Left forelimb (tissue), 1 donor: ENCODE measurements around the gene LBX2.

Experiments
- DNase-seq: peaks from one replicate; pipeline ENCODE4 v3.0.0-alpha.2; 2018; ENCODE audit warnings: low spot score

LBX2 gene

GRCh38 chr2:74499267-74499939 is at the start of gene LBX2:
LBX2 (minus strand) TSS chr2:74499603; CDS start chr2:74499537, 66 bp downstream.
- no peak for DNase-seq

- DNase-seq = no peak
These were observed 49.0 kb upstream of the LBX2 start for GRCh38 chr2:74548285-74548899.

GRCh38 chr2:74546004-74546403 is 46.6 kb upstream of the LBX2 start:
- no peak for DNase-seq

- DNase-seq = no peak
These were observed 45.2 kb upstream of the LBX2 start for GRCh38 chr2:74544634-74545033.

GRCh38 chr2:74542978-74543377 is 43.6 kb upstream of the LBX2 start:
- DNase-seq = no peak

GRCh38 chr2:74540291-74540690 is 40.9 kb upstream of the LBX2 start:
- no peak for DNase-seq

- DNase-seq = no peak
These were observed 39.5 kb upstream of the LBX2 start for GRCh38 chr2:74538881-74539339.

- no peak for DNase-seq
These were observed 37.7 kb upstream of the LBX2 start for GRCh38 chr2:74537140-74537539.

GRCh38 chr2:74536166-74536950 is 37.0 kb upstream of the LBX2 start:
- no peak for DNase-seq

GRCh38 chr2:74535440-74535965 is 36.1 kb upstream of the LBX2 start:
- DNase-seq = no peak

GRCh38 chr2:74534411-74534810 is 35.0 kb upstream of the LBX2 start:
- DNase-seq = no peak

- DNase-seq = no peak
These were observed 34.1 kb upstream of the LBX2 start for GRCh38 chr2:74533464-74533863.

- no peak for DNase-seq
These were observed 32.8 kb upstream of the LBX2 start for GRCh38 chr2:74532222-74532621.

GRCh38 chr2:74531666-74532065 is 32.3 kb upstream of the LBX2 start:
- DNase-seq = no peak

- DNase-seq = no peak
These were observed 31.1 kb upstream of the LBX2 start for GRCh38 chr2:74530239-74531187.

- DNase-seq = peak; percentile 98
These were observed 30.2 kb upstream of the LBX2 start, which contains the start of the genes AUP1 and HTRA2 for GRCh38 chr2:74529357-74530238. AUP1 (minus strand) TSS chr2:74529706; CDS start chr2:74529629, 77 bp downstream. HTRA2 (plus strand) TSS chr2:74529933; CDS start chr2:74530007, 74 bp downstream.

GRCh38 chr2:74528600-74529356 is 29.4 kb upstream of the LBX2 start:
- no peak for DNase-seq

- DNase-seq = no peak
These were observed 28.3 kb upstream of the LBX2 start for GRCh38 chr2:74527741-74528140.

- no peak for DNase-seq
These were observed 27.3 kb upstream of the LBX2 start for GRCh38 chr2:74526649-74527230.
